Vagina (tissue), 2 donors: ENCODE results near the gene SRPK3.

Source experiments
- POLR2AphosphoS5 ChIP-seq, 2 donors: sonication (generic); formaldehyde crosslinking; IDR thresholded peaks; one replicate each; pipeline ENCODE4 v1.9.0; 2017; ENCODE audit warnings: antibody characterized with exemption in 2 of 2, mild to moderate bottlenecking in 2 of 2, low read depth in 1 of 2; ENCODE audit not compliant: insufficient read depth in 1 of 2
- TF ChIP-seq, protein P1 (sequence below), 3 experiments: fragments of 450-650 bp in 2 of 3; fragments of 200-600 bp in 1 of 3; sonication (generic) in 1 of 3; IDR thresholded peaks; one replicate each; pipeline ENCODE4 v1.5.1; 2017 to 2019; ENCODE audit warnings: antibody characterized with exemption in 3 of 3, mild to moderate bottlenecking in 2 of 3, moderate library complexity in 2 of 3

DNA sequence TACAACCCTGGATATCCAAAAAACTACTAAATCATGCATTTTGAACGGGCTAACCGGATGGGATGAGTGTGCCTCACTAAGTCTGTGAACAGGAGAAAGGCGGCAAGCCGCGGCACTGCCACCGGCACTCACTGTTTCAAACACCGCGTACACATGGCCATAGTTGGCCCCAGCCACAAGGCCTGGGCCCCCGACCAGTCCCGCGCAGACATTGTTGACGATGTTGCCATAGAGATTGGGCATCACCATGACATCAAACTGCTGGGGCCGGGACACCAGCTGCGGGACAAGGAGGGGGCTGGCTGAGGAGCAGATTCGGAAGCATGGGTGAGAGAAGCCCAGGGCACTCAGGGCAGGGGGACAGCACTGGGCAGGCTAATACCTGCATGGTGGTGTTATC lies 5.8 kb downstream of the SRPK3 start:
- TF ChIP-seq POLR2AphosphoS5 (IDR thresholded peaks at IDR 0.05; ENCODE audit: insufficient read depth in 1 of 2, low read depth in 1 of 2) = no peak
- TF ChIP-seq, protein P1, sequence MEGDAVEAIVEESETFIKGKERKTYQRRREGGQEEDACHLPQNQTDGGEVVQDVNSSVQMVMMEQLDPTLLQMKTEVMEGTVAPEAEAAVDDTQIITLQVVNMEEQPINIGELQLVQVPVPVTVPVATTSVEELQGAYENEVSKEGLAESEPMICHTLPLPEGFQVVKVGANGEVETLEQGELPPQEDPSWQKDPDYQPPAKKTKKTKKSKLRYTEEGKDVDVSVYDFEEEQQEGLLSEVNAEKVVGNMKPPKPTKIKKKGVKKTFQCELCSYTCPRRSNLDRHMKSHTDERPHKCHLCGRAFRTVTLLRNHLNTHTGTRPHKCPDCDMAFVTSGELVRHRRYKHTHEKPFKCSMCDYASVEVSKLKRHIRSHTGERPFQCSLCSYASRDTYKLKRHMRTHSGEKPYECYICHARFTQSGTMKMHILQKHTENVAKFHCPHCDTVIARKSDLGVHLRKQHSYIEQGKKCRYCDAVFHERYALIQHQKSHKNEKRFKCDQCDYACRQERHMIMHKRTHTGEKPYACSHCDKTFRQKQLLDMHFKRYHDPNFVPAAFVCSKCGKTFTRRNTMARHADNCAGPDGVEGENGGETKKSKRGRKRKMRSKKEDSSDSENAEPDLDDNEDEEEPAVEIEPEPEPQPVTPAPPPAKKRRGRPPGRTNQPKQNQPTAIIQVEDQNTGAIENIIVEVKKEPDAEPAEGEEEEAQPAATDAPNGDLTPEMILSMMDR (IDR thresholded peaks at IDR 0.05) = no peak
